ENCODE results near the gene TRPM2. TPM values are rescaled to one million over a fixed set of nuclear protein-coding genes. Genes with fewer than 3 reads are reported as not detected.

Gene TRPM2
- polyA plus RNA-seq, 2 donors: 1.2 to 1.7 TPM

GRCh38 chr21:44432841-44433790 is 79.7 kb downstream of the TRPM2 start:
- H3K4me3 ChIP-seq (ENCODE audit: low read depth in 1 of 2, low read length in 2 of 2): no peak overlapping the region
- H3K36me3 ChIP-seq (ENCODE audit: control insufficient read depth in 2 of 2, insufficient read depth in 2 of 2, low read length in 1 of 2): no peaks in the 10 kb centered on the region
- 88 to 89% methylated on average over 30 to 34 of the region's 34 CpGs for WGBS, 2 donors
- H3K27me3 ChIP-seq (ENCODE audit: control insufficient read depth in 1 of 2, insufficient read depth in 2 of 2, low read length in 2 of 2): no peaks in the 10 kb centered on the region
- H3K4me1 ChIP-seq (ENCODE audit: control insufficient read depth in 2 of 2, insufficient read depth in 2 of 2, low read length in 1 of 2): peaks cover 0 to 2% of the 10 kb centered on the region in 2 donors
- no peak overlapping the region for H3K27ac ChIP-seq (ENCODE audit: low read depth in 2 of 2, low read length in 1 of 2)
- H3K9me3 ChIP-seq (ENCODE audit: control insufficient read depth in 2 of 2, insufficient read depth in 1 of 2, low read depth in 1 of 2, low read length in 1 of 2): peaks cover 0 to 8% of the 10 kb centered on the region in 2 donors

DNA sequence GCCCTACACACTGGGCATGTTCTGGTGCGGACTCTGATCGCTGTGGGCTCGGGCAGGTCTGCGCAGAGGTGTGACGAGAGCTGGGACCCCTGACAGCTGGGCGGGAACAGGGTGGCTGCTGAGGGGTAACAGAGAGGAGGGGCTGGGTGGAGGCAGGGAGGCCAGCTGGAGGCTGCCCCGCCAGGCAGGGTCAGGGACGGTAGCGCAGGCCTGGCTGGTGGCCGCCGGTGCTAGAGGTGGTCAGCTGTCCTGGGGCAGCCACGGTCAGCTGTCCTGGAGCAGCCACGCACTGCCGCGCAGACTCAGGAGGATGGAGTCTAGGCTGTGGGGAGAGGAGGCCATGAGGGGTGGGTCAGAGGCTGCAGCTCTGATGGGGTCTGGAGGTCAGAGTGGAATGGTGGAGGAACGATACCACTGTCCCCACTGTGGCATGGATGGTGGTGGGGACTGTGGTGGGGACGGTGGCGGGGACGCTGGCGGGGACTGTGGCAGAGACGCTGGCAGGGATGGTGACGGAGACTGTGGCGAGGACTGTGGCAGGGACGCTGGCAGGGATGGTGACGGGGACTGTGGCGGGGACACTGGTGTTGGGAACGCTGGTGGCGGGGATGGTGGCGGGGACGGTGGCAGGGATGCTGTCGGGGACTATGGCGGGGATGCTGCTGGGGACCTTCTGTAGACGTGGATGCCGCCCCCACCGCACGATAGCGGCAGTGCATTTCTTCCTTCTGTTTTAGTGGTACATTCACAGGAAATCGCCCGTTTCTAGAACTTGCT is 80.6 kb downstream of the TRPM2 start:
- H3K9me3 ChIP-seq (ENCODE audit: control insufficient read depth in 2 of 2, insufficient read depth in 1 of 2, low read depth in 1 of 2, low read length in 1 of 2): peaks cover 0 to 5% of the 10 kb centered on the region in 2 donors
- H3K27me3 ChIP-seq (ENCODE audit: control insufficient read depth in 1 of 2, insufficient read depth in 2 of 2, low read length in 2 of 2): no peaks in the 10 kb centered on the region
- 91 to 93% methylated on average over 35 to 39 of the region's 39 CpGs for WGBS, 2 donors
- no peak overlapping the region for H3K27ac ChIP-seq (ENCODE audit: low read depth in 2 of 2, low read length in 1 of 2)
- H3K4me1 ChIP-seq (ENCODE audit: control insufficient read depth in 2 of 2, insufficient read depth in 2 of 2, low read length in 1 of 2): peaks cover 0 to 5% of the 10 kb centered on the region in 2 donors
- no peaks in the 10 kb centered on the region for H3K36me3 ChIP-seq (ENCODE audit: control insufficient read depth in 2 of 2, insufficient read depth in 2 of 2, low read length in 1 of 2)
- no peak overlapping the region for H3K4me3 ChIP-seq (ENCODE audit: low read depth in 1 of 2, low read length in 2 of 2)

DNA sequence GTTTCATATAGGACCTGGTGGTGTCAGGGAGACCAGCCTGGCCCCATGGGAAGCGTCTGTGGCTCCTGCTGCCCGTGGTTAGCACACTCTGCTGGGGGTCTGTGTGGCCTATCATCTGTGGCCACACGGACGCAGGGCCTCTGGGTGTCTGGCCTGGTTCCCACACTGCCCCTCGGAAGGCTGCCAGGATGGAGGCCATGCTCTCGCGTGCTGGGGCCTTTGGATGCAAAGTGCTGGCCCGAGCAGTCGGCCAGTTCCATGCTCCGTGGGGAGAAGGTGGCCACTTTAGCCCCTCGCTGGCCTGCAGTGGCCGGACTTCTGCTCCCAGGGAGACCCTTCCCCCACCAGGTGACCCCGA is 81.1 kb downstream of the TRPM2 start:
- peaks cover 0 to 5% of the 10 kb centered on the region in 2 donors for H3K9me3 ChIP-seq (ENCODE audit: control insufficient read depth in 2 of 2, insufficient read depth in 1 of 2, low read depth in 1 of 2, low read length in 1 of 2)
- H3K27me3 ChIP-seq (ENCODE audit: control insufficient read depth in 1 of 2, insufficient read depth in 2 of 2, low read length in 2 of 2): no peaks in the 10 kb centered on the region
- H3K4me3 ChIP-seq (ENCODE audit: low read depth in 1 of 2, low read length in 2 of 2): no peak overlapping the region
- H3K27ac ChIP-seq (ENCODE audit: low read depth in 2 of 2, low read length in 1 of 2): no peak overlapping the region
- no peaks in the 10 kb centered on the region for H3K36me3 ChIP-seq (ENCODE audit: control insufficient read depth in 2 of 2, insufficient read depth in 2 of 2, low read length in 1 of 2)
- peaks cover 0 to 5% of the 10 kb centered on the region in 2 donors for H3K4me1 ChIP-seq (ENCODE audit: control insufficient read depth in 2 of 2, insufficient read depth in 2 of 2, low read length in 1 of 2)
- 81% methylated on average over 13 of the region's 13 CpGs for WGBS, 2 donors

GRCh38 chr21:44434936-44435635 is 81.7 kb downstream of the TRPM2 start:
- 88 to 89% methylated on average over 28 of the region's 28 CpGs for WGBS, 2 donors
- no peak overlapping the region for H3K27ac ChIP-seq (ENCODE audit: low read depth in 2 of 2, low read length in 1 of 2)

GRCh38 chr21:44436111-44436611 is 82.7 kb downstream of the TRPM2 start:
- no peaks in the 10 kb centered on the region for H3K36me3 ChIP-seq (ENCODE audit: control insufficient read depth in 2 of 2, insufficient read depth in 2 of 2, low read length in 1 of 2)
- H3K27me3 ChIP-seq (ENCODE audit: control insufficient read depth in 1 of 2, insufficient read depth in 2 of 2, low read length in 2 of 2): no peaks in the 10 kb centered on the region
- H3K4me3 ChIP-seq (ENCODE audit: low read depth in 1 of 2, low read length in 2 of 2): no peak overlapping the region
- WGBS, 2 donors: 87 to 89% methylated on average over 13 of the region's 13 CpGs
- H3K9me3 ChIP-seq (ENCODE audit: control insufficient read depth in 2 of 2, insufficient read depth in 1 of 2, low read depth in 1 of 2, low read length in 1 of 2): peaks cover 0 to 4% of the 10 kb centered on the region in 2 donors
- H3K4me1 ChIP-seq (ENCODE audit: control insufficient read depth in 2 of 2, insufficient read depth in 2 of 2, low read length in 1 of 2): peaks cover 0 to 5% of the 10 kb centered on the region in 2 donors
- no peak overlapping the region for H3K27ac ChIP-seq (ENCODE audit: low read depth in 2 of 2, low read length in 1 of 2)

More at GRCh38 chr21:44434936-44435635, 81.7 kb downstream of the TRPM2 start:
- peaks cover 0 to 5% of the 10 kb centered on the region in 2 donors for H3K9me3 ChIP-seq (ENCODE audit: control insufficient read depth in 2 of 2, insufficient read depth in 1 of 2, low read depth in 1 of 2, low read length in 1 of 2)
- H3K4me3 ChIP-seq (ENCODE audit: low read depth in 1 of 2, low read length in 2 of 2): no peak overlapping the region
- no peaks in the 10 kb centered on the region for H3K27me3 ChIP-seq (ENCODE audit: control insufficient read depth in 1 of 2, insufficient read depth in 2 of 2, low read length in 2 of 2)
- peaks cover 0 to 5% of the 10 kb centered on the region in 2 donors for H3K4me1 ChIP-seq (ENCODE audit: control insufficient read depth in 2 of 2, insufficient read depth in 2 of 2, low read length in 1 of 2)
- no peaks in the 10 kb centered on the region for H3K36me3 ChIP-seq (ENCODE audit: control insufficient read depth in 2 of 2, insufficient read depth in 2 of 2, low read length in 1 of 2)

- peaks cover 0 to 5% of the 10 kb centered on the region in 2 donors for H3K4me1 ChIP-seq (ENCODE audit: control insufficient read depth in 2 of 2, insufficient read depth in 2 of 2, low read length in 1 of 2)
- H3K4me3 ChIP-seq (ENCODE audit: low read depth in 1 of 2, low read length in 2 of 2): no peak overlapping the region
- H3K27ac ChIP-seq (ENCODE audit: low read depth in 2 of 2, low read length in 1 of 2): no peak overlapping the region
- H3K9me3 ChIP-seq (ENCODE audit: control insufficient read depth in 2 of 2, insufficient read depth in 1 of 2, low read depth in 1 of 2, low read length in 1 of 2): no peaks in the 10 kb centered on the region
- H3K27me3 ChIP-seq (ENCODE audit: control insufficient read depth in 1 of 2, insufficient read depth in 2 of 2, low read length in 2 of 2): no peaks in the 10 kb centered on the region
- H3K36me3 ChIP-seq (ENCODE audit: control insufficient read depth in 2 of 2, insufficient read depth in 2 of 2, low read length in 1 of 2): no peaks in the 10 kb centered on the region
- WGBS, 2 donors: 85 to 90% methylated on average over 18 of the region's 18 CpGs
Observed at GRCh38 chr21:44436958-44437357, 83.5 kb downstream of the TRPM2 start.

DNA sequence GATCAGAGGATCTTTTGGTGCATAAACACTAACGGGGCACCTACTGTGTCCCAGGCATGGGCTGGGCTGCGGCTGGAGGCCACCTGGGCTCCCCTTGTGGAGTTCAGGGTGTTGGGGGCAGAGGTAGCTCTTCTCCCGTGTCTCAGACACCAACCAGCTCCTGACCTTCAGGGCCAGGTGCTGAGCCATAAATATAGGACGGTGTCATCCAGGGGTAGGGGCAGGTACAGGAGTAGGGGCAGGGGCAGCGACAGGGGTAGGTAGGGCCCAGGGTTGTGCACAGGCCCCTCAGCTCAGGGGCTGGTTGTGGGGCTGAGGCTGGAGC is 83.9 kb downstream of the TRPM2 start:
- H3K4me3 ChIP-seq (ENCODE audit: low read depth in 1 of 2, low read length in 2 of 2): no peak overlapping the region
- WGBS, 2 donors: 86 to 87% methylated on average over 5 of the region's 5 CpGs
- peaks cover 0 to 5% of the 10 kb centered on the region in 2 donors for H3K4me1 ChIP-seq (ENCODE audit: control insufficient read depth in 2 of 2, insufficient read depth in 2 of 2, low read length in 1 of 2)
- no peaks in the 10 kb centered on the region for H3K27me3 ChIP-seq (ENCODE audit: control insufficient read depth in 1 of 2, insufficient read depth in 2 of 2, low read length in 2 of 2)
- no peaks in the 10 kb centered on the region for H3K9me3 ChIP-seq (ENCODE audit: control insufficient read depth in 2 of 2, insufficient read depth in 1 of 2, low read depth in 1 of 2, low read length in 1 of 2)
- H3K27ac ChIP-seq (ENCODE audit: low read depth in 2 of 2, low read length in 1 of 2): no peak overlapping the region
- H3K36me3 ChIP-seq (ENCODE audit: control insufficient read depth in 2 of 2, insufficient read depth in 2 of 2, low read length in 1 of 2): no peaks in the 10 kb centered on the region

DNA sequence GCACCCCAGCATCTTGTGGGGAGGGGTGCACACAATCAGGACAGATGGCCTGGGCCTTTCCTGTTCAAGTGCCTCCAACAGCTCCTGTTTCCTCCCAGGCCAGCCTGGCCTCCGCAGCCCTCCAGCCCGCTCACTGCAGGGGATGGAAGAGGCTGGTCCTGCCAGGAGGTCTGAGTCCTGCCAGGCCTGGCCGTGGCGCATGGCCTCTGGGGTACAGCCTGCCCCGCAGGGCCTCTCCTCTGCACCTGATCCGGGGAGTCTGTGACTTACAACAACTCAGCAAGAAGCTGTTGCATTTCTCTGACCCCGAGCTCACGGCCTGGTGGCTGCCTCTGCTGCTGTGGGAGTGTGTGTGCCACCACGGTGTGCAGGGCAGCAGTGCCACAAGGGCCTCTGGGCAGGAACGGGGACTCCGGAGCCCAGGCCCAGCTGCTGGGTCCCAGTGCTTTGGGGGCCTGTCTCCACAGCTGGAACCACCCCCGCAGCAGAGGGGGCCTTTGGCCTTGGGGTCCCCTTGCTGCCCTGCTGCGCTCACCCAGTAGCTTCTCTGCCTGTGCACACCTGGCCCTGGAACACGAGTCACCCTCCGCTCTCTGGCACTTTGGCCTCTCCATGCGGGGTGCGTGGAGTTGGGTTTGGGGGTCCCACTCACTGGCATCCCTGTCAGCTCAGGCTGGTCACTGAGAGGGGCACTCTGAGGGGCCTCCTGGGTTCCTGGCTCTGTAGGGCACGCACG is 84.4 kb downstream of the TRPM2 start:
- Histone ChIP-seq H3K27me3 (ENCODE audit: control insufficient read depth in 1 of 2, insufficient read depth in 2 of 2, low read length in 2 of 2) (no peaks in the 10 kb centered on the region), H3K9me3 (ENCODE audit: control insufficient read depth in 2 of 2, insufficient read depth in 1 of 2, low read depth in 1 of 2, low read length in 1 of 2) (no peaks in the 10 kb centered on the region), H3K27ac (ENCODE audit: low read depth in 2 of 2, low read length in 1 of 2) (no peak overlapping the region), H3K4me3 (ENCODE audit: low read depth in 1 of 2, low read length in 2 of 2) (no peak overlapping the region), H3K4me1 (ENCODE audit: control insufficient read depth in 2 of 2, insufficient read depth in 2 of 2, low read length in 1 of 2) (peaks cover 0 to 5% of the 10 kb centered on the region in 2 donors), H3K36me3 (ENCODE audit: control insufficient read depth in 2 of 2, insufficient read depth in 2 of 2, low read length in 1 of 2) (no peaks in the 10 kb centered on the region)
- WGBS, 2 donors: 86 to 87% methylated on average over 19 of the region's 19 CpGs

Data from esophagus (tissue), 2 donors.